ENCODE data around the gene IMP3.
"Not testable (repeated sequence)": the region's sequence is repeated elsewhere in the genome, so short reads cannot be mapped to it uniquely, and the experiment has no call there.

Gene IMP3

GRCh38 chr15:75639709-75640482, at the start of gene IMP3:
Gene IMP3, minus strand, starts transcription at chr15:75640224. Its CDS starts 56 bp downstream, at chr15:75640168.
- DNase-seq, result peak; percentile 91 to 93

DNA sequence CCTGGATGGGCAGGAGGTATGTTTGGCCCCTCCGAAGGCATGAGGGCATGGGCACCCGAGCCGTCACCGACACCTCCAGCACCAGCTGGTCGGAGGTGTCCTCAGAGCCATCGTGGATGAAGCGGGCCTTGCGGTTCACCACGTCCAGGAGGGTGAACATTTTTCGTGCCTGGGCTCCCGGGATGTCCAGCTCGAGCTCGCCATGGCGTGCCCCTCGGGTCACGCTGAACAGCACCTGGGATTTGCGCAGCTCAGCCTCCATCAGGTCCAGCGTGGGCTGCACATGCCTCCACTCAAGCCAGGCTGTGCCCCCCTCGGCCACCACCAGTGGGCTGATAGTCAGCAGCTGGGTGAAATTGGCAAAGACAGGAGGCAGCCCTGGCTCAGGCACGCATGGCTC, 49.4 kb upstream of the IMP3 start:
- DNase-seq, result not testable (repeated sequence)

DNA sequence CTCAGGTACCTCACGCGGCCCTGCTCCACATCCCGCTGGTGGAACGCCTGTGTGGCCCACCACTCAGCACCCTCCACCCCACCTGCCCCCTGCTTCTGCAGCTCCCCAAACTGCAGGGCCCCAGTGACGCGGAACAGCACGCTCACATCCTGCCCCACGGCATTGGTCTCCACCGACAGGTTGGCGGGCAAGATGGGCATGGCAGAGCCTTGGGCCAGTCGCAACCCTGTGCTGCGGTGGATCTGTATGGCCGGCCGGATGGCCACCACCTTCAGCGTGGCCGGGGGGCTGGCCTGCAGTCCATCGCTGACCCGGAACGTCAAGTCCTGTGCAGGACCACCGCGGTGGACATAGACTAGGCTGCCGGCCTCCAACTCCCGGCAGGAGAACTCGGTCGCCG, 48.8 kb upstream of the IMP3 start:
- DNase-seq, result no peak

DNA sequence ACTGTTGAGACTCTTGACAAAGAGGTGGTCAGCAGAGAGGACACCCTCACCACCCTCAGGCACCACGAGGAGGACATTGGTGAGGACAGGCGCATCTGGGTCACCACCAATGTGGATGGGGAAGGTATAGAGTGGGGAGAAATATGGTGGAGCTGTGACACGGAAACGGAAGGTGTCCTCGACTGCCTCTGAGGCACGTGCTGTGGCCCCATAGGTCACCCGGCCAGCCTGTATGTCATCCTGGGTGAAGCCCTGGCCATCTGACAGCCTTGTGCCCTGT, 48.2 kb upstream of the IMP3 start:
- DNase-seq, result no peak

DNA sequence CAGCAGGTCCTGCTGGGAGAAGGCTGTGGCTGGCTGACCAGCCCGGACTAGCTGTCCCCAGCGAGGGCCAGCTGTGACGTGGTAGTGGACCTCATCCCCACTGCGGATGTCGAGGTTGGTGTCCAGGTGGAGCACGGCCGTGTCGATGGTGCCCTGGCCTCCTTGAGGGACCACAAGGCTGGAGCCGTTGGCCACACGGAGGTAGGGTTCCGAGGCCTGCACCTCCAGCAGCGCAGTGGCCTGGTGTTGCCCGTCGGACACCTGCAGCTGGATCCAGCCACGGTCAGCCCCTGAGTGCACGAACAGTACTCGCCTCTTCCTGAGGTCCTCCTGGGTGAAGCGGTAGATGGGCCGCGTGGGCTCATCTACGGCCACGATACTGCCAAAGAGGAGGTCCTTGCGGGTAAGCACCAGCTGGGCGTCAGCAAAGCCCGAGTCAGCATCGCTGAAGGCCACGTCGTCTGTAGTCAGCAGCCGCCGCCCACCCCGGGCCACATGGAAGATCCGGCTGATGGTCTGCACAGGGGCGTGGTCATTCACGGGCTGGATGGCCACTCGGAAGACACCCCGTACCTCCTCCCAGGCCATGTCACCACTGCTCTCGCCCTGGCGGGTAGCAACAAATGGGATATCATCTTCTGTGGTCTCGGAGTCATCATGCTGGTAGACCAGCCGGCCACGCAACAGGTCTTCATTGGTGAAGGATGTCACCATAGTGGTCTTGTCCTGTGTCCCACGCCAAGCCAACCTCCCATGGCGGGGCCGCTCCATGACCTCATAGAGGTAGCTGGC, 47.7 kb upstream of the IMP3 start:
- DNase-seq, result no peak

GRCh38 chr15:75686212-75686642, 46.2 kb upstream of the IMP3 start:
- DNase-seq, result peak; percentile 82 to 86

DNA sequence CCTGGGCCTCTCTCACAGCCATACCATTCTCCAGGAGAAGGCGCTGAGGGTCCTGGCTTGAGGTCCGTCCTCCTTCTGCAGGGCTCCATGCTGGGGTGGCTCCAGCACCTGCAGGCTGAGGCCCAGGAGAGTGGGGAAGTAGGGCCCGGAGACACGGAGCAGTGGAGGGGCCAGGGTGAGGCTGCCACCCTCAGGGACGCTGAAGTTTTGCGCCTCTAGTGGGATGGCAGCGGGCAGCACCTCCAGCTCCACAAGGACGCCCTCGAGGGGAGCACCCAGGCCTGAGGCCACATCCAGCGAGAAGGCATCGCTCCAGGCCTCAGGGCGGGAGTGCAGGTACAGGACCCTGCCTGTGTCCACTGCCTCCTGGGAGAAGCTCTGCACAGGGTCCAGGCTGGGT, 45.2 kb upstream of the IMP3 start:
- no peak for DNase-seq

GRCh38 chr15:75684648-75685047, 44.6 kb upstream of the IMP3 start:
- DNase-seq, result no peak

DNA sequence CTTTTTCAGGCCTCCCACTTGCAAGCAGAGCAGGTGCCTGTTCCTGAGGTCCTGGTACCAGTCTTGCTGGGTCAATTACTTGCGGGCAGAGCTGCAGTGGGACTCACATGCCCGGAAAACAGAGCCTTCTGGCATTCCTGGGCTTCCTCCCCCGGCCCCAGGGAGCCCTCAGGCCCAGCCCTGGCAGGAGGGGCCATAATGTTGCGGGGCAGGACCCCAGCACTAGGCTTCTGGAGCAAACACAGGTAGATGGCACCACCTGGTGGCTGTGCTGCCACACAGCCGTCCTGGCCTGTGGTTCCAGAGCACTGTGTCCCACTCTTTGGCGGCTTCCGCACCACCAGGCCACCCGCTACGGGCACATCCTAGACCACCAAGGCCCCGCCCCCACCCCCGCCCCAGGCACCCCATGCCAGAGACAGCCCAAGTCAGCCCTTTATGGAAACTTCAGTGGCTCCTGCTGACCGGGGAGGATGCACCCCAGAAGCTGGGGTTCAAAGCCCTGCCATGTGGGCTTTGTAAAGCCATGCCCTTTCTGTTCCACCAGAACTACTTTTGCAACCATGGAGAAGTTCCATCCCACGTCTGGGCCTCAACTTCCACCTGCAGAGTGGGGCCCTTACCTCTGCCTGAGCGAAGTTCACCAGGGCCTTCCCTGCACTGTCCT, 43.8 kb upstream of the IMP3 start:
- DNase-seq, result peak; percentile 78 to 81

- DNase-seq, result no peak
Observed at GRCh38 chr15:75682181-75683135, 42.4 kb upstream of the IMP3 start.

GRCh38 chr15:75680007-75680789, 40.2 kb upstream of the IMP3 start:
- no peak for DNase-seq

GRCh38 chr15:75678324-75678690, 38.3 kb upstream of the IMP3 start:
- not testable (repeated sequence) for DNase-seq

GRCh38 chr15:75677465-75678323, 37.7 kb upstream of the IMP3 start:
- no peak for DNase-seq

DNA sequence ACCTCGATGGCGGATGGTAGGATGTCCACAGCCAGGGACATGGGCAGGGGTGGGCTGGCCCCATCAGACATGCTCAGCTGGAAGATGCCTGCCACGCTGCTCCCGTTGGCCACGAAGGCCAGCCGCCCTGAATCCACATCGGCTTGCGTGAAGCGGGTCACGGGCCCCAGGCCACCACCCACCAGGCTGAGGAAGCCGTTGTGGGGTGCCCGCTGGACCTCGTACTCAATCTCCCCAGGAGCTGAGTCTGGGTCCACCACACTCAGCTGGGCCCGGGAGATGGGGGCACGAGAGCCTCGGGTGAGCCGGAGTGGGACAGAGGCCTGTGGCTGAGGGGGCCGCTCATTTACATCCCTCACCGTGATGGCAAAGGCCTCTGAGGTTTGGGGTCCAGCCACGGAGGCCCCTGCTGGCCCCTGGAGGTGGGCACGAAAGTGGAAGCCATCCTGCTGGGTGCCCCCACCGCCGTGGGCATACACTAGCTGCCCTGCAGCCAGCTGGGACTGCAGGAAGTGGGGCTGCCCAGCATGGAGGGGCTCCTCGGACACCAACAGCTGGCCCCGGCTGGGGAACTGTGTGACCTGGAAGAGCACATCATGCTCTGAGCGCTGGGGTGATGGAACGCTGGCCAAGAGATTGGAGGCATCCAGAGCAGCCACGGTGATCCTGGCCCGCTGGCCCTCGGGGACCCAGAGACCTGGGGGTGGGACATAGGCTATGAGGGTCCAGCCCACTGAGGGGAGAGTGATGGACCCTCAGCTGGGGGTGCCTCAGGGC, 36.9 kb upstream of the IMP3 start:
- DNase-seq, result no peak

GRCh38 chr15:75675579-75676404, 35.8 kb upstream of the IMP3 start:
- DNase-seq, result no peak

DNA sequence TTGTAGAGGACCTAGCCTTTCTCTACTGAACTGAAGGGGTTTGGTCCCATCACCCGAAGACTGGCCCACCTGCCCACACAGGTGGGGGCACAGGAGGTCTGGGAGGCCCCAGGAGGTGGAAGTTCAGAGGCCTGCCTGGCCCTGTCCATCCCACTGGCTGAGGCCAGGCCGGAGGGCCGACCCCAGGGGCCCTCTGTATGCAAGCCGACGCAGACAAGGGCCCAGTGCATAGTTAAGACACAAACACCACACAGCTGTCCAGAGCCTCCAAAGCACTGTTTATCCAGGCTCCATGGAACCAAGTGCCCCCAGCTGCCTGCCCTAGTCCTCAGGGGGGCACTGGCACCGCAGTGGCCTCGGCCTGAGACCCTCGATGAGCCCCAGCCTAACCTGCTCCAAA, 34.3 kb upstream of the IMP3 start:
- DNase-seq, result no peak

DNA sequence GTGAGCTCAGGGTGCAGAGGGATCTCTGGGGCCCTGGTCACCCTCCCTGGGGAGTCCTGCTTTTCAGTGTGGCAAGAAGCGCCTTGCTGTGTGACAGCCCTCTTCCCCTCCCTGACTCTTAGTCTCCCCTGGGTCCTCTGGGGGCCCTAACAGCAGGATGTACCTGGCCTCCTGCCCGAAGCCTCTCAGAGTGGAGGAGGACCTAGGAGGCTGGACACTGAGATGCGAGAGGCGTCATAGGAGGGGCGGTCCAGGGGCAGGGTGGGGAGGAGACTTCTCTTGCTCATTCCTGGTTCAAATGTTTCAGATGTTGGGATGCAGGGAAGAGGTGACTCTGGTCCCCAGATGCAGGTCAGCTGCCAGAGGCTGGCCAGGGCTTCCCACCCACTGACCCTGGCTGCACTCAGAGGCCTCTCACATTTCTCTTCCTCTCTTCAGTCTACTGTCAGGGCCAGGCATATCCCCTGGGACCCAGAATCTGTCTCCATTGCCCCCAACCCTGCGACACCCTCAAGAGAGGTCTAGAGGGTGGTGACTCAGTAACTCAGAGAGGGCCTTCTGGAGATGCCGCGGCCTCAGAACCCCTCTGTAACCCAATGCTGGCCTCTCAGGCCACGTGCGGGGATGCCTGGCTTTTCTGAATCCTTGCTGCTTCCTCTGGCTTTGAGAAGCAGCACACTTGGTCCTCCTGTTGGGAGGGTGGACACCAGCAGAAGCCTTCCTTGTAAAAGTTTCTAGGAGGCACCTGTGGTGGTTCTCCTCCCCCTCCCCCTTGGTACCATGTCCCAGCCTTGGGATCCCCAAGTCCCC, 33.6 kb upstream of the IMP3 start:
- no peak for DNase-seq
